ENCODE measurements around the gene ZBTB43.

The ZBTB43 gene

DNA sequence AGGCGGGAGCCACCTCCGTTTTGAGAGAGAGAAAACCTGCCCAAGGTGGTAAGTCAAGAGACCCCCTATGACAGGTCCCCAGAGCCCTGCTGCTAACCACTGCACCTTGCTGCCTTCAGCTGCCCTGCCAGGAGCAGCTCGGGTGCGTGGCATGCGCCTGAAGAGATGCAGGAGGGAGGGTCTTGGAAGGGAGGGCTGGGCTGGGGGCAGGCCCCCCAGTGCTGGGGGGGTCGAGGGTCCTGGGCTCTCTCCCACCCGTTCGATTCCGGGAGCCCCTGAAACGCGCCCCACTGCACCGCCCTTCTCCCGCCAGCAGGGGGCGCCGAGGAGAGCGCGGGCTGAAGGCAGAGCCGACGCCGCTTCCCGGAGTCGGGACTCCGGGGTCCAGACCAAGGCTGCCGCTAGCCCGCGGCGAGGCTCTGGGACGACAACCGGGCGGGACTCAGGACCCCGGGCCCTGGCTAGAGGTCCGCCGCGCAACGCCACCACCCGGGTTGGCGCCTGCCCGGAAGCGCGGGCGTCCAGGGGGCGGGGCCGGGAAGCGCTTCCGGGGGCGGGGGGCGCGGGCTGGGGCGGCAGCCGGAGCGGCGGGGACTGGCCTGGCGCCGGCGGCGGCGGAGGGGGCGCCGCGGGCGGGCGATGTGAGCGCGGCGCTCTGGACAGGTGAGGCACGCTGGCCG lies 55.4 kb downstream of the ZBTB43 start, which contains the start of gene ZBTB34:
ZBTB34 (plus strand) TSS at position 563 of the 680 bp plus-strand sequence. CDS start 18,761 bp downstream, outside the sequence.
- DNase-seq, result peak; percentile 73

DNA sequence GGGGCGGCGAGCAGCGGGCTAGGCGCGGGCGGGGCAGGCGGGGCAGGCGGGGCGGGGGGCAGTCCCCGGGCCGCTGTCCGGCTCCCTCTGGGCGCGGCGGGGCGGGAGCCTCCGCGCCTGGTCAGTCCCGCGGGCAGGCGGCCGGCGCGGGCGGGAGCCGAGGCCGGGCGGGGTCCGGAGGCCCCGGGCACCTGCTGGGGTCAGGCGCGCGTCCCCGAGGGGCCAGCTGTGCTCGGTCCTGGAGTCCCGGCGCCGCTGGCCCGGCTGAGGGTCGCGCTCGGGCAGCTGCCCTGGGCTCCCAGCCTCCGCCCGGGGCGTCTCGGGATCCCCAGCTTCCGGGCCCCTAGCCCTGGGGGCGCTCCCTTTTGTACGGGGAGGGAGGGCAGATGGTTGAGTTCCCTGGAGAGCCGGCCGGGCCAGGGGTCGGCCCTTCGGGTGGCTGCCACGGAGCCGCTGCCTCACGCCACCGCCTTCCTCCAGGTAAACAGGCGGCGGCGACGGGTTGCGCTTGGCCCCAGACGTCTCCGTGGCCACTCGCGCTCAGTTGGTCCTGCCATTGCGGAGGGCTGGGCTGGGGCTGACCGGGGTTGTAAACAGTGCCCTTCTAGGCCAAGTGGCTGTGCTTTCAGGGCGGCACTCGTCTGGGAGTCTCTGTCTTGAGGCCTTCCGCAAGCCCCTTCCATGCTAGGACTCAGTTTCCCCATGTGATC lies 56.1 kb downstream of the ZBTB43 start:
- no peak for DNase-seq

DNA sequence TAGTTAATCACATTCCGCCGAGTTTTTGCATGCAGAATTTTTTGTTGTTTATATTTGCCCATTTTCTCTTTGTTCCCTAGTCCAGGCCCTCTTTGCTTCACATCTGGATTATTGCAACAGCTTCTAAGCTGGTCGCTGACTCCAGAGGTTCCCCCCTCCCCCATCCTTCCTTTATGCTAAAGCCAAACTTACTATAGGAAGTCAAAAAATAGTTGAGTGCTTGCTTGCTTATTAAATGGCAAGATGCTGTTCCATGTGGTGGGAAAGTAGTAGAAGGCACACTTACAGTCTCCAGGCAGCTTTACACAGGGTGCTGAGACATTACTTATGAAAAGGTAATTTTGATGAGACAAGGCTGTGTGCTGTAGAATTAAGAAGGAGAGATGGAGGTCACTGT lies 56.9 kb downstream of the ZBTB43 start:
- no peak for DNase-seq

GRCh38 chr9:126862104-126862761 lies 57.4 kb downstream of the ZBTB43 start:
- DNase-seq, result peak; percentile 23

- DNase-seq, result no peak
Observed at GRCh38 chr9:126864771-126865170, 59.9 kb downstream of the ZBTB43 start.

GRCh38 chr9:126869368-126869767 lies 64.5 kb downstream of the ZBTB43 start:
- DNase-seq, result no peak

GRCh38 chr9:126872516-126872915 lies 67.7 kb downstream of the ZBTB43 start:
- DNase-seq, result no peak

DNA sequence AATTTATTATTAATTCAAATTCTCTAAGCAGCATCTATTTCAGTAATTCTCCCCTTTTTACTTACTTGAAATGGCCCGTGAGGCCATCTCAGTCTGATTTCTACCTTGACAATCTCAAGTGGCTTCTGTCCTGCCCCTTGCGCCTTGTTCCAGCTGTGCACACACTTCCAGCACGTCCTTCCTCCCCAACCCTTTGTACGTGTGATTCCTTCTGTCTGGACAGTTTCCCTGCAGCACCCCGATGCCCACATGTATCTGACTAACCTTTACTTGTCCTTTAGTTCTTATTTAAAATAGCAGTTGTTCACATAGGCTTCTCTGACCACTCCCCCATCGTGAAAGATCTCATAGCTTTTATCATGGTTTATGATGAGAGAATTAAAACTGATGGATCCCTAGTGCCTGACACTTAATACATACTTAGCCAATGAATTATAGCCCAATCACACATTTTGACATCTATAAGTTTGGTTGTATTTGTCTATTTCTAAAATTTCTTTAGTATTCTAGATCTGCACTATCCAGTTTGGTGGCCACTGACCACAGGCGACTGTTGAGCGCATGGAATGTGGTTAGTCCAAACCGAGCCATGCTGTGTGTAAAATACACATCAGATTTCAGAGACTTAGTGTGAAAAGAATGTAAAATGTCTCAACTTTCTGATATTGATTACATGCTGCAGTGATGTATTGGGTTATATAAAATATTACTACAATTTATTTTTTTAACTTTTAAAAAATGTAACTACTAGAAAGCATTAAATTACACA lies 69.9 kb downstream of the ZBTB43 start:
- no peak for DNase-seq

DNA sequence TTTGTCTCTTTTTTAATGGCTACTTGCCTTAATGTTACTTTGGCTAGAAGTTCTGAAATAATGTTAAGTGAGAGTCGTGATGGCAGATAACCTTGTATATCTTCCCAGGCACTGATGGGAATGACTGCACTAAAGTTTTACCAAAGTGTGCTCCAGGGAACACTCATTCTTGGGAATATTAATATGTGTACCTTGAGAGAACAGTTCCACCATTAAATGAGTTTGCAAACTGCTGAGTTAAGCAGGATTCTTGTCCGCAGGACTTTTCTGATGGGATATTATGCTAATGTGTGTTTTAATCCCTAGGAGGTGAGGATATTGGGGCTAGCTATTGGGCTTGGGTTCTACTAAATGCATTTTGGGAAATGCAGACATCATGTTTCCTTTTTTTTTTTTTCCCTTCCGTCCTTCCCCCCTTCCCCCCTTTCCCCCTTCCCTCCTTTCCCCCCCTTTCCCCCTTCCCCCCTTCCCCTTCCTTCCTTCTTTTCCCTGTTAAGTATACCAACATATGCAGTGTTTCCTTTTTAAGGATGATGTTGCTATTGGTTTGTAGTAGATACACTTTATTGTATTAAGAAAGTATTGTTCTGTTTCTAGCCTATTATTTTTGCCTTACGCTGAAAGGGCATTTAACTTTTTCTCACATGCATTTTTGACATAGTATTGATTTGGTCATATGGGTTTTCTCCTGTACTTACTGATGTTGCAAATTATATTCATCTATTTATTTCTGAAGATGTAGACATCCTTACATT lies 71.1 kb downstream of the ZBTB43 start:
- DNase-seq, result no peak

- DNase-seq, result no peak
Observed at GRCh38 chr9:126876531-126876930, 71.7 kb downstream of the ZBTB43 start.

DNA sequence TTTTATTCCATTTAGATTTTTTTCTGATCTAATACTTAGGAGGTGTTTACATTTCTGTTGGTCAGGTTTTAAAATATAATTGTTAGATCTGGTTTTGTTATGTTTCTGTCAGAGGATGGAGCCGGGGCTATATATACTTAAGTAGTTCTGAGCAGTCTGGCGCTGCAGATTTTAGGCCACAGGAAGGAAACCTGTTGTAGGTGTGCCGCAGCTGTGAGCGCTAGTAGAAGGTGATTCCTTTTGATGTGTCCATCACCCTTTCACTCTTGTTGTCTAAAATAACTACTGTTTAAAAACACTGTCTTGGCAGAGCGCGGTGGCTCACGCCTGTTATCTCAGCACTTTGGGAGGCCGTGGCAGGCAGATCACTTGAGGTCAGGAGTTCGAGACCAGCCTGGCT lies 72.6 kb downstream of the ZBTB43 start:
- no peak for DNase-seq

DNA sequence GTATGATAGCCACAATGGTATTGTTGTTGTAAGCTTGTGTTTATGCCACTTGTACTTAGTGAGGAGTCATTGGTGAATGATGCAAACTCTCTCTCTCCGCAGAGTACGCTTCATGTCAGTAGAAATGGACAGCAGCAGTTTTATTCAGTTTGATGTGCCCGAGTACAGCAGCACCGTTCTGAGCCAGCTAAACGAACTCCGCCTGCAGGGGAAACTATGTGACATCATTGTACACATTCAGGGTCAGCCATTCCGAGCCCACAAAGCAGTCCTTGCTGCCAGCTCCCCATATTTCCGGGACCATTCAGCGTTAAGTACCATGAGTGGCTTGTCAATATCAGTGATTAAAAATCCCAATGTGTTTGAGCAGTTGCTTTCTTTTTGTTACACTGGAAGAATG lies 74.4 kb downstream of the ZBTB43 start:
- DNase-seq, result no peak

- DNase-seq, result no peak
Observed at GRCh38 chr9:126880226-126880946, 75.5 kb downstream of the ZBTB43 start.

- DNase-seq, result no peak
Observed at GRCh38 chr9:126880947-126881332, 76.1 kb downstream of the ZBTB43 start.

- DNase-seq, result no peak
Observed at GRCh38 chr9:126882746-126883145, 77.9 kb downstream of the ZBTB43 start.

DNA sequence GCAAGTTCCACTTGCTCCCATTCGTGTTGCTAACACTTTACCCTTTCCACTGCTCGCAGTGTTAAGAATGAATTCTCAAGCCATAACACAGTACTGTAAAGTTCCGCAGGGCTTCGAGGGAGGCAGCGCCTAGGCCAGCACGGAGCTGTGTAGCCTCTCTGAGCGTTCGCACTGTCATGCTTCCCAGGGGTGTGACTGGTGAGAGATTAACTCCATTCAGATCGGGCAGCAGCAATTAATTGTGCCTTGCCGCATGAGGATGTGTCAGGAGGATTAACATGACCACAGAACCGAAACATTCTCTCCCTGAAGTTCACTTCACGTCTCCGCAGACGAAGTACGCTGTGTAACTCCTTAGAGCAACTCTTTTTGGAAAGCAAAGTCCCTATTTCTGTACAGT lies 78.8 kb downstream of the ZBTB43 start:
- no peak for DNase-seq

- no peak for DNase-seq
Observed at GRCh38 chr9:126885131-126885641, 80.3 kb downstream of the ZBTB43 start.

DNA sequence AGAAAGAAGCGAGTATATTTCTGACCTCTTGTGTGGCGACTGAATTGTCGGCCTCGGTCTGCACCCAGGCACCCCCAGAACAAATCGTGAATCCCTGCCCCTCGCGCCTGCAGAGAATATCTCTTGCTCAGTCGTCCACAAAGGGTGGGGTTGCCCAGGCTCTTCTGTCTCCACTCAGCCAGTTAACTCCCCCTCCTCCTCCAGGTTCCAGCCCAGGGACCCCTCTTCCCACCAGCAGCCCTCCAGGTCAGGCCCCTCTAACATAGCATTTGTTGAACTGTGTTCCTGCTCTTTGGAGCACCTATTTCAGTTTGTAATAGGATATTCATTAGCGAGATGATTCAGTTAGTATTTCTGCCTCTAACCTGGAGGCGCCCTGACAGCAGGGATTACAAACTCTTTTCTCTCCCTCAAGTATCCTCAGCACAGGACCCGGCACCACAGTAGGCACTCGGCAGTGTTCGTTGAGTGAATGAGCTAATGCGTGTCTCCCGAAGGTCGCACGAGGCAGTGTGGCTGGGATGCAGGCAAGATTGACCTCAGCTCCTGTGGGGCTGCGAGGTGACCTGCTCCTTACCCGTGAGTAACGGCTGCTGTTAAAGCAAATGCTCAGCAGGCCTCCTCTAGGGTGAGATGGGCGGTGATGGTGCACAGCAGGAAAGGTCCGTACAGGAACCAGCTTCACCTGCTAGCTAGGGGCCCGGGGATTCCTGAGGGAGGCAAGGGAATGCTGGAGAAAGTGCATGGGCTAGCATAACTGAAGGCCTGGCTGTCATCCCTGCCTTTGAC lies 81.4 kb downstream of the ZBTB43 start:
- DNase-seq, result no peak

DNA sequence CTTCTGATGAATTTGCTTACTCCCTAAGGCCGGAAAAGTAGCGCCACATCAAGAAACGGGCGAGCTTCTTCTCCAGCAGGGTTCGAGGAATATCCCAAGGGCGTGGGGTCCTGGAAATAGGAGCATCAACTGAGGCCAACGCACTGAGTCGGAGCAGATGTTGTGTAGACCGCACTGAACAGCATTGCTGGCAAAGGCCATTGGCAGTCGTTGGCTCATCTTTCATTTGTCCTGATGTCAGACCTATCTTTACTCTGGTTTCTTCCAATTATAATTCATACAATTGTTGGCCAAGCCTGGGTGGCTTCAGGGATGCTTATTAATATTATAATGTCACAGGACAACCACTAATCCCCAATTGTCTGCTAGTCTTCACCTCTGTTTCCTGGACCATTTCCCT lies 82.1 kb downstream of the ZBTB43 start:
- no peak for DNase-seq

Data from GDM1 (cell line).